C4-2B (cell line): ENCODE results near the gene KLF3.

Source experiments
- H3K27ac ChIP-seq: fragments of 450-650 bp; 2 replicates; pipeline ENCODE4 v1.5.1; 2017
- ZFX ChIP-seq: fragments of 450-650 bp; IDR thresholded peaks from 2 replicates; pipeline ENCODE4 v1.6.1; 2017
- TF ChIP-seq, protein P1 (sequence below): fragments of 450-650 bp; conservative IDR thresholded peaks from 2 replicates; pipeline ENCODE4 v1.5.1; 2017; ENCODE audit warnings: mild to moderate bottlenecking

KLF3 gene

GRCh38 chr4:38743866-38744265 lies 79.9 kb downstream of the KLF3 start:
- H3K27ac ChIP-seq: no peak overlapping the region
- TF ChIP-seq, protein P1, sequence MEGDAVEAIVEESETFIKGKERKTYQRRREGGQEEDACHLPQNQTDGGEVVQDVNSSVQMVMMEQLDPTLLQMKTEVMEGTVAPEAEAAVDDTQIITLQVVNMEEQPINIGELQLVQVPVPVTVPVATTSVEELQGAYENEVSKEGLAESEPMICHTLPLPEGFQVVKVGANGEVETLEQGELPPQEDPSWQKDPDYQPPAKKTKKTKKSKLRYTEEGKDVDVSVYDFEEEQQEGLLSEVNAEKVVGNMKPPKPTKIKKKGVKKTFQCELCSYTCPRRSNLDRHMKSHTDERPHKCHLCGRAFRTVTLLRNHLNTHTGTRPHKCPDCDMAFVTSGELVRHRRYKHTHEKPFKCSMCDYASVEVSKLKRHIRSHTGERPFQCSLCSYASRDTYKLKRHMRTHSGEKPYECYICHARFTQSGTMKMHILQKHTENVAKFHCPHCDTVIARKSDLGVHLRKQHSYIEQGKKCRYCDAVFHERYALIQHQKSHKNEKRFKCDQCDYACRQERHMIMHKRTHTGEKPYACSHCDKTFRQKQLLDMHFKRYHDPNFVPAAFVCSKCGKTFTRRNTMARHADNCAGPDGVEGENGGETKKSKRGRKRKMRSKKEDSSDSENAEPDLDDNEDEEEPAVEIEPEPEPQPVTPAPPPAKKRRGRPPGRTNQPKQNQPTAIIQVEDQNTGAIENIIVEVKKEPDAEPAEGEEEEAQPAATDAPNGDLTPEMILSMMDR: no peak
- TF ChIP-seq ZFX: no peak

DNA sequence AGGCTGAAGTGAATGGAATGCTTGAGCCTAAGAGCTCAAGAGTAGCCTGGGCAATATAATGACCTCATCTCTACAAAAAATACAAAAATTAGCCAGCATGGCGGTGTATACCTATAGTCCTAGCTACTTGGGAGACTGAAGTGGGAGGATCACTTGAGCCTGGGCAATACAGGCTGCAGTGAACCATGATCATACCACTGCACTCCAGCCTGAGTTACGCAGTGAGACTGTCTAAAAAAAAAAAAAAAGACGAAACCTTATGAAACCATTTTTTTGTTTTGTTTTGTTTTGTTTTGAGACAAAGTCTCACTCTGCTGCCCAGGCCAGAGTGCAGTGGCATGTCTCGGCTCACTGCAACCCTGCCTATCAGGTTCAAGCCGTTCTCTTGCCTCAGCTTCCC lies 81.9 kb downstream of the KLF3 start:
- no peak overlapping the region for H3K27ac ChIP-seq
- no peak for TF ChIP-seq ZFX
- TF ChIP-seq, protein P1: no peak

DNA sequence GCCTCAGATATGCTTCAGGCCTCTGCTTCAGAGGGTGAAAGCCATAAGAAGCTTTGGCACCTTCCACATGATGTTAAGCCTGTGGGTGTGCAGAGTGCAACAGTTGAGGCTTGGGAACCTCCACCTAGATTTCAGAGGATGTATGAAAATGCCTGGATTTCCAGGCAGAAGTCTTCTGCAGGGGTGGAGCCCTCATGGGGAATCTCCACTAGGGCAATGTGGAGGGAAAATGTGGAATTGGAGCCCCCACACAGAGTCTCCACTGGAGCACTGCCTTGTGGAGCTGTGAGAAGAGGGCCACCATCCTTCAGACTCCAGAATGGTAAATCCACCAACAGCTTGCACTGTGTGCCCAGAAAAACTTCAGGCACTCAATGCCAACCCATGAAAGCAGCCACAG lies 83.6 kb downstream of the KLF3 start:
- TF ChIP-seq, protein P1: no peak
- no peak for TF ChIP-seq ZFX
- no peak overlapping the region for H3K27ac ChIP-seq

GRCh38 chr4:38749336-38749735 lies 85.3 kb downstream of the KLF3 start:
- TF ChIP-seq, protein P1: no peak
- no peak for TF ChIP-seq ZFX
- H3K27ac ChIP-seq: no peak overlapping the region
